HG03558 (cell line): Measurements from ENCODE around the gene PTPN14.

ENCODE experiments used
- ATAC-seq: cut with Tn5 transposase; IDR thresholded peaks from one replicate; pipeline ENCODE4 v1.9.1; 2021; ENCODE audit warnings: moderate number of reproducible peaks; ENCODE audit not compliant: unreplicated experiment; ENCODE audit errors: extremely low read depth

Gene PTPN14

GRCh38 chr1:214300149-214300780 is 251.1 kb downstream of the PTPN14 start:
- no peak for ATAC-seq
